Measurements from ENCODE around the gene SPN.
"Not testable (repeated sequence)": the region's sequence is repeated elsewhere in the genome, so short reads cannot be mapped to it uniquely, and the experiment has no call there.

- not testable (repeated sequence) for TF ChIP-seq CTCF (IDR thresholded peaks at IDR 0.05); POLR2AphosphoS5 (IDR thresholded peaks at IDR 0.05; ENCODE audit: low read depth, low read length)
Observed at GRCh38 chr16:29614691-29615314, 48.2 kb upstream of the SPN start.
